HG03342 (cell line): Measurements from ENCODE around the gene TNFRSF6B.
A peak's percentile ranks its signal among the peaks of the same experiment; 100 is the strongest.
"Not testable (repeated sequence)": the region's sequence is repeated elsewhere in the genome, so short reads cannot be mapped to it uniquely, and the experiment has no call there.

Source experiments
- ATAC-seq: cut with Tn5 transposase; IDR thresholded peaks from one replicate; pipeline ENCODE4 v1.9.1; 2021; ENCODE audit warnings: mild to moderate bottlenecking, moderate library complexity; ENCODE audit not compliant: unreplicated experiment

TNFRSF6B gene

GRCh38 chr20:63696628-63697356 lies at the start of gene TNFRSF6B:
TNFRSF6B (plus strand) TSS chr20:63696652; CDS start chr20:63696768, 116 bp downstream.
- ATAC-seq, result no peak

- ATAC-seq, result no peak
These were observed 48.3 kb upstream of the TNFRSF6B start for GRCh38 chr20:63648190-63648589.

- no peak for ATAC-seq
These were observed 47.4 kb upstream of the TNFRSF6B start for GRCh38 chr20:63648895-63649589.

- not testable (repeated sequence) for ATAC-seq
These were observed 46.0 kb upstream of the TNFRSF6B start for GRCh38 chr20:63650486-63650885.

- no peak for ATAC-seq
These were observed 44.6 kb upstream of the TNFRSF6B start for GRCh38 chr20:63651942-63652191.

- no peak for ATAC-seq
These were observed 44.1 kb upstream of the TNFRSF6B start for GRCh38 chr20:63652192-63652980.

- ATAC-seq, result no peak
These were observed 43.1 kb upstream of the TNFRSF6B start, which contains the start of gene STMN3 for GRCh38 chr20:63653041-63653973. STMN3 (minus strand) TSS chr20:63653424; CDS start chr20:63653345, 79 bp downstream.

- ATAC-seq, result no peak
These were observed 42.3 kb upstream of the TNFRSF6B start for GRCh38 chr20:63653974-63654668.

- ATAC-seq, result no peak
These were observed 41.2 kb upstream of the TNFRSF6B start for GRCh38 chr20:63655249-63655648.

GRCh38 chr20:63656451-63656850 lies 40.0 kb upstream of the TNFRSF6B start:
- ATAC-seq, result no peak

- ATAC-seq, result no peak
These were observed 39.1 kb upstream of the TNFRSF6B start for GRCh38 chr20:63657260-63657936.

GRCh38 chr20:63657937-63658748 lies 38.3 kb upstream of the TNFRSF6B start, which contains the start of gene RTEL1:
RTEL1 (plus strand) TSS chr20:63658312; CDS start chr20:63659403, 1,091 bp downstream.
- peak; percentile 75 for ATAC-seq

- ATAC-seq, result peak; percentile 4
These were observed 37.7 kb upstream of the TNFRSF6B start for GRCh38 chr20:63658749-63659187.

- ATAC-seq, result no peak
These were observed 37.1 kb upstream of the TNFRSF6B start for GRCh38 chr20:63659370-63659769.

GRCh38 chr20:63660174-63660573 lies 36.3 kb upstream of the TNFRSF6B start:
- not testable (repeated sequence) for ATAC-seq

- ATAC-seq, result no peak
These were observed 35.8 kb upstream of the TNFRSF6B start for GRCh38 chr20:63660622-63661021.

GRCh38 chr20:63661108-63661507 lies 35.3 kb upstream of the TNFRSF6B start:
- ATAC-seq, result no peak
